AML-193 (cell line): ENCODE measurements around the gene TANGO2.

ENCODE experiments used
- DNase-seq, 2 experiments: peaks; one replicate each; lab custom pipeline; 2025; lab: John Stamatoyannopoulos, UW

TANGO2 gene

DNA sequence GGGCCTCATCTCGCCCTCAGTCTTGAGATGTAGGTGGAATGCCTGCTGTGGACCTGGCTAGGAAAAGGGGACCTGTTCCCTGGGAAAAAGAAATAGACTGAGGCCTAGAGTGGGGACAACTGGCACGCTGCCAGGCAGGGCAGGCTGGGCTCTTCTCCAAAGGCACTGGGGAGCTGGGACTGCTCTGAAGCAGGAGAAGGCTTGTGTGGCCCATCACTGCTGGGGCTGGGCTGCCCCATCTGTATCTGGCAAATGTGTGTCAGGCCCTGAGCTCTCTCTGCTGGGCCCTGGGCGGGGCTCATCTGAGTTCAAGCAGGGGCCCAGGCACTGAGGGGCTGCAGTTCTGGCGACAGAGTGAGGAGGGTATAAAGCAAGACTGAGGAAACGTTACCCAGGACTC is 37.2 kb upstream of the TANGO2 start:
- DNase-seq, result no peak

DNA sequence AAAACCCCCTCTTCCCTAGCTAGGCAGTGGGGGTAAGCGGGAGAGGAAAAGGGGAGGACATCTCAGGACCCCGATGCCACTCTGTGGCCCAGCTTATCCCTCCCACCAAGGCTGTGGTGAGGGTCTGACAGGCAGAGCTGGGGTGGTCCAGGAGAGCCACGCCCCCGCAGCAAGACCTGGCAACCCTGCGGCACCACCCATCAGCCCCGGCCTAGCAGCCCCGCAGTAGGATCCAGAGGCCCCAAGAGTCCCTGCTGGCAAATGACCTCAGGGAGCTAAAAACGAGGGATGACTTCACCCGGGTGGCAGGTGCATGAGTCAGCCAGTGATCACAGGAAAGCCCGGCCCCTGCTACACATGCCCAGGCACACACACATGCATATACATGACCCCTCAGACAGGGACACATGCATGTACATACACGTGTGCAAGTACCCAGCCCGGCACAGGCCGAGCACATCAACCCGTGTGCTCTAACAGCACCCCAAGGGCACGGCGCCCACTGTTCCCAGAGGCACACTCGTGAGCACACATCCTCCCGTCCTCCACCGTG is 36.6 kb upstream of the TANGO2 start:
- DNase-seq, result no peak

DNA sequence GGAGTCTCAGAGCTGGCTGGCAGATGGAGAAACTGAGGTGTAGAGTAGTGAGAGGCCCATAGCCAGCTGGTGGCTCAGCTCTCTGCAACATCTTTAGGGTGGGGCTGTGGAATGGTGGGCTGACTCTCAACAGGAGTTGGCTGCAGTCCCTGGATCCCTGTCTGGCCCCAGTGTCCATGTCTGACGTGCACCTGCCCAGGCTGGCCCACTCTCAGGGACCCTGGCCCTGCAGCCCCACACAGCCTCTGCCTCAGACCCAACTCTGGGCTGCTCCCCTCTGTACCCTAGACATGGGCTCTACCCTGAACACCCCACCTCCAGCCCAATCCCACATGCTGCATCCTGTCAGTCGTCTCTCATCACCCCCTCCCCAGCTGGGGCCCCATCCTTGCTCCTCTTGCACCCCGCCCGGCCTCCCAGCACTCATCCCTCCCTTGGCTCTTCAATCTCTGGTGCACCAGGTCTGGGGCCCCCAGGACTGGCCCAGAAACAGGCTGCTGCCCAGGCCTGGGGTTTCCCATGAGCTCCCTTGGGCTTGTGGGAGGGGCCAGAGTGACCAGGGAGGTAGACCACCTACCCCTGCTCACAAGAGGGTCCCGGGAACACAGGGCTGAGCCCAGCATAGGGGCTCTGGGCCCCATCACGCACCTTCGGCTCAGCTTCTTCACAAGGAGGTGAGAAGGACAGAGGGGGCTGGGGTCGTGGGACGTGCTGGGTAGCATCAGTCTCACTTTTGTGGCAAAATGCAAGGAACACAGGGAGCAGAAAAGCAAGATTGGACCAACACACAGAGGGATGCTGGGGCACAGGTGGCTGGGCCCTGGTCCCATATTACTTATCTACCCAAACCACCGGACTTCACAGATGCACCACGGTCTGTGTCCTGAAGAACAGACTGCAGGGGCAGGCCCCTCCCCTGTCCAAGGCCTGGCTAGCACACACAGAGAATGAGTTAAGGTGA is 35.8 kb upstream of the TANGO2 start:
- DNase-seq, result no peak

DNA sequence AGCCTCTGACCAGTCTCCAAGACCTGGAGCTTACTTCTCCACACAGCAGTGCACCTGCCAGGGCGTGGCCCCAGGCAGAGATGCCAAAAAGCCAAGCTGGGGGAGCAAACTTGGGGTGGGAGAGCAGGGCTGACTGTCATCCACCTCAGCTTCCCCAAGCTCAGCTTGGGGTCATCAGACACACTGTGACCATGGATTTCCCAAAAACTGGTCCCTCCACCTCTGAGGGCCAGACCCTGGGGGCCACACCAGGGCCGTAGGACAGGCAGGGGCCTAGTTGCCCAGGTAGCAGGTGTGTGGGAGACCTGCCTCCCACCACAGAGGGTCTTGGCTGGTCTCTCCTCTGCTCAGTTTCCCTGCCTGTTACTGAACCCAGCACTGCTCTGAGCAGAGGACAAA is 34.9 kb upstream of the TANGO2 start:
- no peak for DNase-seq

DNA sequence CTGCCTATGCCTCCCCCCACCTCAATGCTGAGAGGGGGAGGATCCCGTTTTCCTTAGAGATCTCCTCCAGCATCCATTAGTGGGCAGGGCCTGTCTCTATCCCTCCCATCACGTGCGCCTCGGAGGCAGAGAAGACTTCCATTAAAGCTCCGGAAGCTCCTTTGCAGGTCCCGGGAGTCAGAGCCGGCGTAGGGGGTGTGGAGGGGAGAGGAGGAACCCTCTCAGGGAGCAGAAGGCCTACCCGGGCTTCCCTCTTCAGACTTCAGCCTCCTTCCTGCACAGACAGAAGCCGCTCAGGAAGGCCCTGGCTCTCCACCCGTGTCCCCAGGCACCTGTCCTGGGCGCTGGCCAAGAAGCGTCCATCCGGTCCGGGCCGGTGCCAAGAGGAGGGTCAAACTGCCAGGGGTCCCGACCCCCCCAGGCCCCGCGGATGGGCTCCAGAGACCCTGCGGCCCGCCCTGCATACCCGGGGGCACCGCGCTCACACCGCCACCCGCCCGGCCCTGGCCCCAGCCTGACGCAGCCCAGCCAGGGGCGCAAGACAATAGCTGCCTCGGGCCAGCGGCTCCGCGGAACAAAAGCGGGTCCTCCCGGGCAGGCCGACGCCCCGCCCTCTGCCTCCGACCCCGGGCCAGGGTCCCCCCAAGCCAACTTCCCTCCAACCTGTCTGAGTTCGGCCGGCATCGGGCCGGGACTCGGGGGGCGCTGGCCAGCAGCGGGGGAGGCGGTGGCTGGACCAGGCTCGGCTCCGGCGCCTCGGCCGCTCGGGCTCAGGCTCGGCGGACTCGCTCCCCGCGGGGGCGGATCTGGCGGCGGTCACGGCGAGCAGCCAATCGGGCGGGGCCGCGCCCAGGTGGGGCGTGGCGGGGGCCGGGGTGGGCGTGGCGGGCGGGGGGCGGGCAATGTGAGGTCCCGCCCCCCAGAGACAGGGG is 34.2 kb upstream of the TANGO2 start:
- DNase-seq, result peak; percentile 21 to 25

DNA sequence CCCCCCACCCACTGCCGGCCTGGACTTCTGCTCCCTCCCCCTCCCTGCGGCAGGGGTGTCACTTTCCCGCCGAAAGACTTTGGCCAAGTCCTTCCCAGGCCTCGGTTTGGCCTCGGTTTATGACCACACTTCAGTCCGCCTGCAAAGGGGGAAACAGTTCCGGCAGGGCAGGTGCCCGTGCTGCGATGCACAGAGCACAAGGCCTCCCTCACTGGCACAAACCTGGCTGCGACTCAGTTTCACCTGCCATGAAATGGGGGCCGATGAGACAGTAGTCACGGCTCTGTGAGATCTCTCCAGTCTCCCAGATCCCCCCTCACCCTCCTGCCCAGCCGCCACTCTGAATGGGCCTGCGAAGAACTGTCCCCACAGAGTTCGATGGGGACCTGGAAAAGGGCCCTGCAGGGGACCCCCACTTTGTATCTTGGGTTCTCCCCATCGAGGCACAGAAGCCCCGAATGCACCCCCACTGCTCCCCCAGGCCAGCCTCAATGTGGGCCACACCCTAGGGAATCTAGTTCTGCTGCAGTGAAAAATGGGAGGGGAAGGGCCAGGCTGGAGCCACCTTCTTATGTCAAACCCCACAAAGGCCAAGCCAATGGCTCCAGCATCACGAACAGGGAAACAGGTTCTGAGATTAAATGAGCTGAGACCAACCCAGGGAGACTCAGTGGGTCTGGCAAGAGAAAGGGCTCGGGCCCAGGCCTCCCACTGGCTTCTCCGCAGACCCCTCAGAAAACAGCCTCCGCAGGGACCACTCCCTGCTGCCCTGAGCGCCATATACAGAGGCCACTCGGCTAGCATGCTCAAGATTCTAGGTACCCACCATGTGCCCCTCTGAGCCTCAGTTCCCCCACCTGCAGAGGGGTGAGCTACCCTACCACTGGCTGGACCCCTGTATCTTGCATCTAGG is 33.3 kb upstream of the TANGO2 start:
- no peak for DNase-seq

DNA sequence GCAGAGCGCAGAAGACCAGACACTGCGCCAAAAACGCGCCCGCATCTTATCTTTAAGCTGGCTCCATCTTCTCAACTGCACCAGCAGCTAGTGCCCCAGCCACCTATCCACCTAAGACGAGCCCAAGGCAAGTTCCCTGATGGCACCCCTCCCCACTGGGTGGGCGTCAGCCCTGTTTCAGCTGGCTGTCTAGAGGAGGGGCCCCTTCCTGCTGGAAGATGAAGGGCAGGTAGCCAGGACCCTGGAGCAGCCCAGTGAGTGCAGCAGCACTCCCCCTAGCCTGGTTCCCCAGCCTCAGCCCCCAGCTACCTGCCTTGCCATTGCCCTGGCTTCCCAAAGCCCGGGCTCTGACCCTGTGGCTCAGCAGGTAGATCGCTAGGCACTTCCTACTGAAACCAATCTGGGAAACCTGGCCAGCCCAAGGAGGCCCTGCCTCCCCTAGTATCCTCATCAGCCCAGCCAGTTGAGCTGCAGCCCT is 32.5 kb upstream of the TANGO2 start:
- DNase-seq, result no peak

DNA sequence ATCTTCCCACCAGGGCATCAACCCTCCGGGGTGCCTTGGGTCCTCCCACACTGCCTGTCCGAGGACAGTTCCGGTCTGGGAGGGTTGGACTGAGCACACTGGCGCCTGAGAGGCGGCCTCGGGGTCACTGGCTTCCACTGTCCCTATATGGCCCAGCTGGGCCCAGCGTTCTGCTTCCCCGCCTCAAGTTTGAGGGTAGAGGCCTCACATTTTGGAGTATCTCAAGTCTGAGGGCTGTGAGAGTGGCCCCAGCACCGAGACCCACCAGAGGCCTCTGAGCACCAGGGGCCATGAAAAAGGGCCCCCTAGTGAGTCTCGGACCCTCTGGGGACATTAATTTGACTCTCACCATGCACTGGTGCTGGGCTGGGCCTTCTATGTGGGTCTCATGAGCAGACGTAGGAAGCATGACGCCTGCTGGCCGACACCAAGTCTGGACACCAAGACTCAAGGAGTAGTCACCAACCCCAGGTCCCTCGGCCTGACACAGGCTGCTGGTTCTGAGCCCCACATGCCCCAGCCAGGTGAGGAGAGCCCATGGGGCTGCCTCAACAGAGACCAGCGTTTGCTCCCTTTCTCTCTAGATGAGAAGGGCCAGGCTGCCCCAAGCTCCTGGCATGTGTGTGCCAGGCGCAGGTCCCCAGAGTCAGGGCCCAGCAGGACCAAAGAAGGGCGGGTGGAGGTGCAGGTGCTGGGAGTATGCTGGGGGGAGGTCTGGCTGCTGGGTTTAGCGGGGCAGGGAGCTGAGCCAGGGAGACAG is 31.8 kb upstream of the TANGO2 start:
- DNase-seq, result no peak

DNA sequence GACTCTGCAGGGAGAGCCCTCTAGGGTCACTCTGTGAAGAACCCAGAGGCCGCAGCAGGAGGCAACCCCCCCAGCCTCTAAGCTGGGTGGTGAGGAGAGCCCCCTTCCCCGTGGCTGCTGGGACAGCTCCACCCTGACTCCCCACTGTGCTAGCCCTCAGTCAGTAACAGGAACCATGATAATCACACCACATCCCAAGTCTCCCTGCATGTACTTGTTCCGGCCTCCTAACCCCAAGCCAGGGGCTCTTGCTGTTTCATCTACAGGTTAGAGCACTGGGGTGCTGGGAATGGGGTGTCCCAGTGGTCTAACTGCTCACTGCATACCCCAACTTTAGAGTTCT is 31.2 kb upstream of the TANGO2 start:
- DNase-seq, result no peak

DNA sequence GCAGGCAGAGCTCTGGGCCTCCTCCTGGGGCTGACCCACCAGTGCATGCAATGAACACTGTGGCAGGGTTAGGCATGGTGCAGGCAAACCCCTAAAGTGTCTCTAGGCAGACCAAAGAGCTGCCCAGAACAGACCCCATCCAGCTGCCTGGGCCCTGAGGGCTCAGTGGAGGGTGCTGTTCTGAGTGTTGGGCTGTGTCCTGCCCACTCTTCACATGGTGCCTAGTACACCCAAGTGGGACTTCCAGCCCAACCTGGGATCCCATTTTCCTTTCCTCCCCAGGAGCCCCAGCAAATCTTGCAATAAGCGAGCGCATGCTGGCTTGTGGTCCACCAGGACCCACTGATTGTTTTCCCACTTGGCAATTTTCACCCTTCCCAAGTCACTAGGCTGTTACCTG is 30.7 kb upstream of the TANGO2 start:
- no peak for DNase-seq

DNA sequence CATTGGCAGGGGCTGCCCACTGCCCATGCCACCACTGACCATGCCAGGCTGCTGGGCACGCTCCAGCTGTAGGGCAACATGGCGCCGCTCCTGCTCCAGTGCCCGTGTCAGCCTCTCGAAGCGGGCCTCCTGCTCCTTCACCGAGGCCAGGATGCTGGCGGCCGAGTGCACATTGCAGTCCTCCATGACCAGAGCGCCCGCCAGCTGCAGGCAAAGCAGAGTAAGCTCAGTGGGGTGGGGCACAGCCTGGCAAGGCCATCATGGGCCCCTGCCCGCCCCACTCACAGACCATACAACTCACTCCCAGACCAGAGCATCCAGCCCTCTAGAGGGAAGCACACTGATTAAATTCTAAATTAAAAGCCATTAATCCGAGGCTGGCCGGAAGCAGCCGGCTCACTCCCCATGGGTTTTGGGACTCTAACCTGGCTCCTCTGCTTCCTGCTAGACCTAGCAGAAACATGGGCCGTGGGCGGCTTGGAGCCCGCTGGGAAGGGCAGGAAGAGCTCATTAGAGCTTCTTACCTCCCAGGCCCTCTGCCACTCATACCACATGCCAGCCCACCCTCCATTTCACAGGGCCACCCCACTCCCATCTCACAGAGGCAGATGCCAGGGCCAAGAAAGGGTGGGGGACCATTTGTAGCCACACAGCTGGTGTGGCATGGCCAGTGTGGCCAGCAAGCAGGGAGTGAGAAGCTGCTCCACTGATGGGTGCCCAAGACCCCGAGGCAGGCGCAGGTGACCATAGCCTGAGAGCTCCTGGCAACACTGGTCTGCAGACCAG is 30.1 kb upstream of the TANGO2 start:
- no peak for DNase-seq

DNA sequence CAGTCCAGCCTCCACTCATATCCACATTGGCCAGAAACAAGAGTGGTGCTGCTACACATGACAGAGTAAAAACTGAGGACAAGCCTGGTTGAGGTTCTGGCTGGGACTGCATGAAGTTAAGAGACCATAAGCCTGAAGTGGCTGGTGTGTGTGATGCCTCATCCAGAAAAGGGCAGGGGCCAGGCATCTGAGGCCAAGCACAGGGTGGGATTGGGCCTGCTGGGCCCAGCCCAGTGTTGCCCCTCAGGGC is 29.6 kb upstream of the TANGO2 start:
- no peak for DNase-seq

DNA sequence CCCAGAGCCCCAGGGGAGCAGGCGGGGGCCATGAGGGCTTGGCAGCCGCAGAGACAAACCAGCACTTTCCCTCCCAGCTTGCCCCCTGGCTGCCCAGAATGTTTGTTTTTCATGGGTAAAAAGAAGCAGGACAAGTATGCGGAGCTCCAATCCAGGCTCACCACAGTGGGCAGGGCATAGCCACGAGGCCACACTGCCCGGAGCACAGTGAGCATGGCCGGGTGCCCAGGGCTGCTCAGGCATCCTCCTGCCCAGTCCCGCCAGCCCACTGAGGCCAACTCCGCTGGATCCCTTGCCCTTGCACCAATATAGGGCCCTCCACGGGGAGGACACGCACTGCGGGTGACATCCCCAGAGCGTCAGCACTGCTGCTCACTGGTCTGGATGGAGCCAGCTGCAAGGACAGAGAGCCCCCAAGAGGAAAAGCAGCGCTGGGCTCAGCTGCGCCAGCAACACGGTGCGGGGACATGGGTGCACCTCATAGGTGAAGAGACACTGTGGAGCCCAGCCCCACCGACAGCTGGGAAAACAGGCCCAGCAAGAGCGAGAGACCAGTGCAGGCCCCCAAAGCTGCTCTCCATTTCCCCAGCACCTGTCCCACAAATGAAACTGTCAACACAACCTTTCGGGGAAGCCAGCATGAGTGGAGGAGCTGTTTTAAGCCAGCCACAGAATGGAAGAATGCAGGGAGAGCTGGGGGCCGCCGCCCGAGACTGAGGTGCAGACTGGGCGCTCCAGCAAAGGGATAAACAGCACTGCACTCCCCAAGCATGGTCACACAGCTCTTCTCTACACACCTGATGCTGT is 29.1 kb upstream of the TANGO2 start:
- DNase-seq, result no peak

DNA sequence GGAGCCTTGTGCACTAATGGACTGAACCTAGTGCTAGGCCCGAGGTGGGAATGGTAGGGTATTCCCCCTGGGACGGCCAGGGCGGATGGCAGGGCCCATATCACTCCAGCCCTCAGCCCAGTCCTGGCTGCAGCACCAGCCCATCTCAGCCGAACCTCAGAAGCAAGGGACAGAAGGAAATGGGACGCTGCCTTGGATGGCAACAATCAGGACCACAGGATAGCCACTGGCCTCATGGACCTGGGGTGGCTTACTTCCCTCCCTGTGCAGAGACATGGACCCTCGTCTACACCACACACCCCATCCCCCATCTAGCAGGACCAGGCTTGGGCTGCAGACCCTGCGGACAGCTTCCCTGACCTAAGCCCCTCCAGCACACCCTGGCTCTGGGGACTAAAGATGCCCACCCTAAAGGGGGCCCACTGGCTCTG is 28.4 kb upstream of the TANGO2 start:
- DNase-seq, result no peak

DNA sequence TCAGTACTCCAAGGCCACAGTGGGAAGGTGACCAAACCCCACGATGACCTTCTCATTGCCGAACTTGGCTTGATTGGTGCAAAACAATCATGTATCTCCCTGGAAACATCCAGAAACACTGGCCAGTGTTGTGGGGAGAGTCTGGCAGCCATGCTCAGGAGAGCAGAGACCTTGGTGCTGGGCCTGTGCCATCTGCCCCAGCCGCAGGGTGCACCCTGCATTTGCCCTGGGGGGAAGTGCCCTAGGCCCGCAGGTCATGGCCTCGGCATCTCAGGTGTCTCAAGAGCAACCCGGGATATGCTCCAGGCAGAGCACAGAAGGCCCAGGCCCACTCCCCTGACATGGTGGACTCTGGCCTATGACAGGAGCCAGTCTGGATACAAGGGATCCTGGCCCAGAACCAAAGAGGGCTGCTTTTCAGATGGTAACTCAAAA is 28.0 kb upstream of the TANGO2 start:
- DNase-seq, result no peak

DNA sequence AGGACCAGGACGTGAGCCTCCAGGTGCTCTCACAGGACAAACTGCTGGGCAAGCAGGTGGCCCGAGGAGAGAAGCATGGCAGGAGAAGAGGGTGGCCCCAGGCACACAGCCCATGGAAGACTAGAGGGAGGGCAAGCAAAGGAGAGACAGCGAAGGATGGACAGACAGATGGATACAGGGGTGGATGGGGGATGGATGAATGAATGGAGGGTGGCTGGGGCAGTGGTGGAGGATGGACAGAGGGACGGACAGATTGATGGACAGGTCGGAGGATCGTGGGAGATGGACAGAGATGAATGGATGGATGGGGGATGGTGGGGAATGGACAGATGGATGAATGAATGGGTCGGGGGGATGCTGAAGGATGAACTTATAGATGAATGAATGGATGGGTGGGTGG is 27.0 kb upstream of the TANGO2 start:
- no peak for DNase-seq

DNA sequence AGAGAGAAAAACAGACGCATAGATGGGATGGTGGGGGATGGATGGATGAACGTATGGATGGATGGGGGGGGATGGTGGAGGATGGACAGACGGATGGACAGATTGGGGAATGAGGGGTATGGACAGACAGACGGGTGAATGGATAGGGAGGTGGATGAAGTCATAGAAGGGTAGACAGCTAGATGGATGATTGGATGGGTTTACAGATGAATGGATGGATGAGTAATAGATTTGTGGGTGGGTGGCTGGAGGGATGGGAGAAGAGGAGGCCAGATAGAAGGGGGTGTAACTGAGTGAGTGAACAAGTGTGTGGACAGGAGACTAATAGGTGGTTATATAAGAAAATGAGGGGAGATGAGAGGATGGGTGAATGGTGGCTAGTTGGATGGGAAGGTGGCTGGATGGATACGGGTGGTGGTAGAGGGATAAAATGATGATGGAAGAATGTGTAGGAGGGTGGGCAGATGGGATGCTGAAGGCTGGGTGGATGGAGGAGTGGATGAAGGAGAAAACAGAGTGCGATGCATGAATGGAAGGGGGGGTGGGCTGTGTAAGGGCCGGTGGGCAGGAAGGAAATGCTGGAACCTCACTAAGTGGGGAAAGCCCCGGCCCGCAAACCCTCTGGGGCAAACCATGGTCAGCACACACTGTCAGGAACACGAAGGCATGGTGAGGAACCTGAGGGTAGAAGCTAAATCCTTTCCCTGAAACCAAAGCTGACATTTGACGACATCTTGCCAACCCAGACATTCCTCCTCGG is 25.9 kb upstream of the TANGO2 start:
- DNase-seq, result no peak

DNA sequence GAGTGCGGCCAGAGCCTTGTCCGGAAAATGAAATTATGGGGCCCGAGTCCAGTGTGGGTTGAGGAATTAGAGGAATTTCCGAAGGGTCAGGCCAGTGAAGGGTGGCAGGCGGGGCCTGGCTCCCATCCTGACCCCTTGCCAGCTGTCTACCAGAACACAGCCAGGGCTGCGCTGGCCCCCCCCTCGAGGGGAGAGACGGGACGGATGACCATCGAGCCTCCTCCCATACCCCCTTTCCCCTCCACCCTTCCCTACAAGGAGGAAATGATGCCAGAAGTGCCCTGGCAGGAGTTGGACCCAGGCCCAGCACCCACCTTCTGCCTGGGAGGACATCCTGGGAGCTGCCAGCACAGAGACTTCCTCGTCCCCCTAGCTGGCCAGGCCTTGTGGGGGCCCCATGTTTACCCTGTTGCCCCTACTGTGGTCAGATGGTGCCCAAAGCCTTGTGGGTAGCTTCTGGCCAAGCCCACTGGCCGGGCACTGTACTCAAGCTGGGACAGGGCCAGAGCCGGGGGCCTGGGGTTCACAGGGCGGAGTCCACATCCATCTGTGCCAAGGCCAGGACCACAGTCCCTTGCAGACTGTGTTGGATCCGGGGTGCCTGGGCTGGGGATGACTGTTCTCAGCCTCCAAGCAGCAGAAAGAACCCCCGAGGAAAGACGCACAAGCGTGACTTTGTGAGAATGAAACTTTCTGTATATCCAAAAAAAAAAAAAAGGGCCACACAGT is 25.1 kb upstream of the TANGO2 start:
- no peak for DNase-seq
